SU-DHL-6 (cell line): ENCODE results near the gene BMPR1B.

ENCODE experiments used
- H2AFZ ChIP-seq: fragments of 200-600 bp; sonication (generic); 2 replicates; pipeline ENCODE4 v1.6.1; 2014; ENCODE audit warnings: low read depth, mild to moderate bottlenecking, moderate library complexity, mixed read lengths, antibody characterized with exemption, low read length; ENCODE audit not compliant: severe bottlenecking
- H3F3A ChIP-seq: fragments of 200-600 bp; shearing (Covaris generic); 2 replicates; pipeline ENCODE4 v1.6.0; 2016; ENCODE audit warnings: antibody characterized with exemption, mild to moderate bottlenecking; ENCODE audit not compliant: insufficient read depth
- H3K27ac ChIP-seq: fragments of 200-600 bp; sonication (generic); 2 replicates; pipeline ENCODE4 v1.5.1; 2016; ENCODE audit warnings: low read depth, mild to moderate bottlenecking, low read length, moderate library complexity, mixed read lengths
- H3K27me3 ChIP-seq: fragments of 200-600 bp; sonication (generic), shearing (Covaris generic); 2 replicates; pipeline ENCODE4 v1.6.0; 2014; ENCODE audit warnings: mild to moderate bottlenecking, low read length
- H3K36me3 ChIP-seq: fragments of 200-600 bp; sonication (generic); 2 replicates; pipeline ENCODE4 v1.6.1; 2014; ENCODE audit warnings: mild to moderate bottlenecking, low read length, mixed read lengths
- H3K4me2 ChIP-seq: fragments of 300-600, 200-600 bp; shearing (Covaris generic), sonication (generic); 2 replicates; pipeline ENCODE4 v1.6.0; 2014; ENCODE audit warnings: low read length, low read depth, mild to moderate bottlenecking; ENCODE audit not compliant: poor library complexity, severe bottlenecking
- H3K4me3 ChIP-seq: fragments of 200-600 bp; sonication (generic); 2 replicates; pipeline ENCODE4 v1.5.1; 2014; ENCODE audit warnings: antibody characterized with exemption, low read length, mild to moderate bottlenecking, mixed read lengths; ENCODE audit not compliant: insufficient read depth, poor library complexity, severe bottlenecking
- H3K79me2 ChIP-seq: fragments of 200-600 bp; sonication (generic); 2 replicates; pipeline ENCODE4 v1.6.1; 2014; ENCODE audit warnings: mild to moderate bottlenecking, low read length, moderate library complexity; ENCODE audit not compliant: insufficient read depth
- H3K9ac ChIP-seq: fragments of 200-600 bp; sonication (generic); 2 replicates; pipeline ENCODE4 v1.7.0; 2014; ENCODE audit warnings: mild to moderate bottlenecking, low read length
- H3K9me2 ChIP-seq: fragments of 200-600 bp; sonication (generic); replicated peaks from 2 replicates; pipeline ENCODE4 v1.6.1; 2014; ENCODE audit warnings: low read length; ENCODE audit not compliant: insufficient read depth
- H3K9me3 ChIP-seq: fragments of 200-600 bp; sonication (generic); 2 replicates; pipeline ENCODE4 v1.6.1; 2014; ENCODE audit warnings: low read length, mixed read lengths; ENCODE audit not compliant: insufficient read depth
- H4K20me1 ChIP-seq: fragments of 200-600 bp; sonication (generic); 2 replicates; pipeline ENCODE4 v1.6.1; 2014; ENCODE audit warnings: low read depth, mild to moderate bottlenecking, antibody characterized with exemption, low read length, moderate library complexity, mixed read lengths
- EZH2phosphoT487 ChIP-seq: fragments of 200-600 bp; sonication (generic), shearing (Covaris generic); conservative IDR thresholded peaks from 2 replicates; pipeline ENCODE4 v1.6.1; 2018; ENCODE audit warnings: mild to moderate bottlenecking, antibody characterized with exemption, low read length, moderate library complexity, mixed read lengths
- TF ChIP-seq, protein P1 (sequence below): fragments of 200-600 bp; sonication (generic); IDR thresholded peaks from one replicate; pipeline ENCODE4 v1.5.1; 2017; ENCODE audit warnings: antibody characterized with exemption, mild to moderate bottlenecking, low read length, moderate library complexity; ENCODE audit not compliant: insufficient read depth, poor library complexity, severe bottlenecking

The BMPR1B gene

DNA sequence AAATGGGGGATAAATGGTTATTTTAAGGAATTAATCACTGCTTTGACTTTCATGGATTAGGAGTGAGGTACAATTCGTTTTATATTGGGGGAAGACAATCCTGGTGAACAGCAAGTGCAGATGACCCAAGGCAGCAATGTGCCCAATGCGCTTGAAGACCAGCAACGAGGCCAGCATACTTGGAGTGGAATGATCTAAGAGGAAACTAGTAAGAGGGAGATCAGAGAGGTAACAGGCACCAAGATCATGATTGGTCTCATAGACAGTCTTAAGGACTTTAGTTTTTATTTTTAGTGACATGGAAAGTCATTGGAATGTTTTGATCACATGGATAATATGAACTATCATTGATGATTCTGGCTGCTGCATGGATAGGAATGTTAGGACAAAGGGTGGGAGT, 90.6 kb downstream of the BMPR1B start:
- Histone ChIP-seq H4K20me1 (no peaks in the 10 kb centered on the region), H3K4me2 (no peak overlapping the region), H3K36me3 (no peaks in the 10 kb centered on the region), H3K9me3 (no peaks in the 10 kb centered on the region), H3K27me3 (no peaks in the 10 kb centered on the region), H3K27ac (no peak overlapping the region), H3K9me2 (no peaks in the 10 kb centered on the region), H3F3A (no peaks in the 10 kb centered on the region), H3K9ac (no peak overlapping the region), H3K4me3 (no peak overlapping the region), H3K79me2 (no peaks in the 10 kb centered on the region), H2AFZ (no peak overlapping the region)
- TF ChIP-seq, protein P1, sequence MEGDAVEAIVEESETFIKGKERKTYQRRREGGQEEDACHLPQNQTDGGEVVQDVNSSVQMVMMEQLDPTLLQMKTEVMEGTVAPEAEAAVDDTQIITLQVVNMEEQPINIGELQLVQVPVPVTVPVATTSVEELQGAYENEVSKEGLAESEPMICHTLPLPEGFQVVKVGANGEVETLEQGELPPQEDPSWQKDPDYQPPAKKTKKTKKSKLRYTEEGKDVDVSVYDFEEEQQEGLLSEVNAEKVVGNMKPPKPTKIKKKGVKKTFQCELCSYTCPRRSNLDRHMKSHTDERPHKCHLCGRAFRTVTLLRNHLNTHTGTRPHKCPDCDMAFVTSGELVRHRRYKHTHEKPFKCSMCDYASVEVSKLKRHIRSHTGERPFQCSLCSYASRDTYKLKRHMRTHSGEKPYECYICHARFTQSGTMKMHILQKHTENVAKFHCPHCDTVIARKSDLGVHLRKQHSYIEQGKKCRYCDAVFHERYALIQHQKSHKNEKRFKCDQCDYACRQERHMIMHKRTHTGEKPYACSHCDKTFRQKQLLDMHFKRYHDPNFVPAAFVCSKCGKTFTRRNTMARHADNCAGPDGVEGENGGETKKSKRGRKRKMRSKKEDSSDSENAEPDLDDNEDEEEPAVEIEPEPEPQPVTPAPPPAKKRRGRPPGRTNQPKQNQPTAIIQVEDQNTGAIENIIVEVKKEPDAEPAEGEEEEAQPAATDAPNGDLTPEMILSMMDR = no peak
- TF ChIP-seq EZH2phosphoT487 = no peak

- no peaks in the 10 kb centered on the region for H3K9me2 ChIP-seq
- no peaks in the 10 kb centered on the region for H3F3A ChIP-seq
- H3K4me2 ChIP-seq = no peak overlapping the region
- H3K4me3 ChIP-seq = no peak overlapping the region
- H3K79me2 ChIP-seq = no peaks in the 10 kb centered on the region
- H3K27ac ChIP-seq = no peak overlapping the region
- no peak for TF ChIP-seq EZH2phosphoT487
- TF ChIP-seq, protein P1 = no peak
- no peak overlapping the region for H3K9ac ChIP-seq
- no peaks in the 10 kb centered on the region for H3K36me3 ChIP-seq
- H3K27me3 ChIP-seq = no peaks in the 10 kb centered on the region
- no peaks in the 10 kb centered on the region for H4K20me1 ChIP-seq
- H3K9me3 ChIP-seq = no peaks in the 10 kb centered on the region
- H2AFZ ChIP-seq = no peak overlapping the region
These were observed 92.1 kb downstream of the BMPR1B start for GRCh38 chr4:94849901-94850300.

GRCh38 chr4:94852616-94853015, 94.9 kb downstream of the BMPR1B start:
- Histone ChIP-seq H3K27me3 (no peaks in the 10 kb centered on the region), H3K27ac (no peak overlapping the region), H3K9me2 (no peaks in the 10 kb centered on the region), H3K9ac (no peak overlapping the region), H3F3A (no peaks in the 10 kb centered on the region), H2AFZ (no peak overlapping the region), H3K79me2 (no peaks in the 10 kb centered on the region), H3K4me2 (no peak overlapping the region), H3K4me3 (no peak overlapping the region), H4K20me1 (no peaks in the 10 kb centered on the region), H3K9me3 (no peaks in the 10 kb centered on the region), H3K36me3 (no peaks in the 10 kb centered on the region)
- TF ChIP-seq, protein P1 = no peak
- no peak for TF ChIP-seq EZH2phosphoT487

- TF ChIP-seq, protein P1 = no peak
- TF ChIP-seq EZH2phosphoT487 = no peak
- H3K9me3 ChIP-seq = no peaks in the 10 kb centered on the region
These were observed 98.3 kb downstream of the BMPR1B start for GRCh38 chr4:94856030-94856429.

More at GRCh38 chr4:94856030-94856429, 98.3 kb downstream of the BMPR1B start:
- no peak overlapping the region for H3K4me3 ChIP-seq
- no peaks in the 10 kb centered on the region for H3F3A ChIP-seq
- no peak overlapping the region for H3K9ac ChIP-seq
- no peaks in the 10 kb centered on the region for H3K79me2 ChIP-seq
- H3K36me3 ChIP-seq = no peaks in the 10 kb centered on the region
- H2AFZ ChIP-seq = no peak overlapping the region
- H3K9me2 ChIP-seq = no peaks in the 10 kb centered on the region
- no peak overlapping the region for H3K4me2 ChIP-seq
- no peak overlapping the region for H3K27ac ChIP-seq
- no peaks in the 10 kb centered on the region for H4K20me1 ChIP-seq
- H3K27me3 ChIP-seq = no peaks in the 10 kb centered on the region
